GM23338 (cell line): ENCODE results near the gene ROR1.
A peak's percentile ranks its signal among the peaks of the same experiment; 100 is the strongest.

ENCODE experiments used
- CTCF ChIP-seq, 2 experiments: fragments of 200-600 bp in 1 of 2; sonication (generic) in 1 of 2; conservative IDR thresholded peaks; 2 replicates each; pipeline versions ENCODE4 v1.5.1 to v1.6.1; 2016 to 2017; ENCODE audit warnings: antibody characterized with exemption in 2 of 2, low read depth in 2 of 2, mild to moderate bottlenecking in 2 of 2, moderate library complexity in 1 of 2
- JUNB ChIP-seq: IDR thresholded peaks from one replicate; pipeline ENCODE4 v1.6.1; 2016; ENCODE audit warnings: antibody characterized with exemption; ENCODE audit not compliant: unreplicated experiment

GRCh38 chr1:63773815-63774616, at the start of gene ROR1:
- peak; percentile 49 to 87 for TF ChIP-seq CTCF (conservative IDR thresholded peaks at IDR 0.05; ENCODE audit: low read depth in 2 of 2)
- TF ChIP-seq JUNB: no peak
